CD4-positive, CD25-positive, alpha-beta regulatory T cell (primary cell): ENCODE results near the gene PRSS50. TPM values are rescaled to one million over a fixed set of nuclear protein-coding genes. Genes with fewer than 3 reads are reported as not detected.
"Not testable (repeated sequence)": the region's sequence is repeated elsewhere in the genome, so short reads cannot be mapped to it uniquely, and the experiment has no call there.

Experiments used
- ATAC-seq, 2 donors: fragments of 150-1000 bp; cut with Tn5 transposase; one replicate each; pipeline ENCODE4 v1.10.0; 2021; ENCODE audit warnings: low read depth in 2 of 2, moderate number of reproducible peaks in 2 of 2, moderate library complexity in 1 of 2
- DNase-seq, 3 donors: peaks; one replicate each; pipeline versions ENCODE4 v3.0.0 to v3.0.0-alpha.2; 2012 to 2022; ENCODE audit warnings: mixed read lengths in 1 of 3
- H3K27ac ChIP-seq: one replicate; pipeline ENCODE4 v1.7.0; 2013; ENCODE audit warnings: mild to moderate bottlenecking, low read length; ENCODE audit not compliant: insufficient read depth, poor library complexity, severe bottlenecking
- H3K27me3 ChIP-seq: one replicate; pipeline ENCODE4 v1.7.0; 2013; ENCODE audit warnings: low read length; ENCODE audit not compliant: control insufficient read depth, insufficient read depth
- H3K36me3 ChIP-seq: one replicate; pipeline ENCODE4 v1.7.0; 2013; ENCODE audit warnings: mild to moderate bottlenecking, low read length, moderate library complexity; ENCODE audit not compliant: control insufficient read depth, insufficient read depth
- H3K4me1 ChIP-seq: 2 replicates; pipeline ENCODE4 v1.7.0; 2013; ENCODE audit warnings: mild to moderate bottlenecking, low read length; ENCODE audit not compliant: insufficient read depth, control insufficient read depth, poor library complexity, severe bottlenecking
- H3K4me3 ChIP-seq: one replicate; pipeline ENCODE4 v1.7.0; 2013; ENCODE audit warnings: low read depth, mild to moderate bottlenecking, low read length, moderate library complexity
- H3K9me3 ChIP-seq, 2 experiments: 1 replicate in 1 of 2; 2 replicates in 1 of 2; pipeline ENCODE4 v1.7.0; 2013; ENCODE audit warnings: low read length in 2 of 2, mild to moderate bottlenecking in 1 of 2, moderate library complexity in 1 of 2; ENCODE audit not compliant: control insufficient read depth in 2 of 2
- H3K27ac Mint-ChIP-seq, 3 donors: one replicate each; pipeline ENCODE4 v1.8.0; 2020 to 2022; ENCODE audit warnings: mild to moderate bottlenecking in 3 of 3, mixed read lengths in 3 of 3, moderate library complexity in 2 of 3
- H3K27me3 Mint-ChIP-seq: one replicate; pipeline ENCODE4 v1.8.0; 2022; ENCODE audit warnings: mild to moderate bottlenecking, mixed read lengths
- H3K36me3 Mint-ChIP-seq: one replicate; pipeline ENCODE4 v1.8.0; 2020; ENCODE audit warnings: mixed read lengths
- H3K4me1 Mint-ChIP-seq, 4 donors: one replicate each; pipeline ENCODE4 v1.8.0; 2020 to 2022; ENCODE audit warnings: mixed read lengths in 4 of 4, mild to moderate bottlenecking in 1 of 4
- H3K4me3 Mint-ChIP-seq, 4 donors: one replicate each; pipeline ENCODE4 v1.8.0; 2020 to 2022; ENCODE audit warnings: mild to moderate bottlenecking in 4 of 4, mixed read lengths in 4 of 4, moderate library complexity in 3 of 4
- H3K9me3 Mint-ChIP-seq, 7 donors: one replicate each; pipeline ENCODE4 v1.8.0; 2020 to 2022; ENCODE audit warnings: mixed read lengths in 7 of 7, mild to moderate bottlenecking in 3 of 7, moderate library complexity in 2 of 7
- polyA plus RNA-seq, 4 donors: library from polyadenylated mRNA; unstranded; fragments of 300-500 nt; fragmentation: Illumina TruSeq; gene quantifications; one replicate each; pipeline ENCODE4 v1.2.3, GENCODE V29; 2021
- total RNA-seq: library from RNA; stranded (reverse); gene quantifications from one replicate; pipeline ENCODE4 v1.2.3, GENCODE V29; 2022

Gene PRSS50
- total and polyA plus RNA-seq, 5 donors from 2014 or later = not detected

DNA sequence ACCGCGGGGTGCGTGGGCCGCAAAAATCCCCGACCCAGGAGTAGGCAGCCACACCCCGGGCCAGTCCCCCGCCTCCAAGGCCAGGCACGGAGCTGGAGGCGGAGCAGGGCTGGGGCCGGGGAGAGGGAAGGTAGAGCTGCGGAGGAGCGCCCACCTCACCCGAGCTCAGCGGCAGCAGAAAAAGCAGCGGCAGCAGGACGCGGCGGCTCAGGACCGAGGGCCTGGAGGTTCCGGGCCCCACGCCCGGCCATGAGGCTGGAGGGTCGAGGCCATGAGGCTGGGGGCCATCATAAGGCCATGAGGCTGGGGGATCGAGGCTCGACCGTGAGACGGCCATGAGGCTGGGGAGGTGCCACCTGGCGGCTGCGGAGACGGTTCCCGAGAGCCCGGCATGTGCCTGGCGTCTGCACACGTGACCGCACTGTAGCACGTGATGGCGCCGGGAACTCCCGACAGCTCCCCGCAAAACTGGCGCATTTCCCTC lies 32.9 kb upstream of the PRSS50 start:
- no peak overlapping the region for H3K27ac Mint-ChIP-seq
- H3K4me3 Mint-ChIP-seq = no peak overlapping the region
- H3K27ac ChIP-seq = no peak overlapping the region
- DNase-seq = no peak
- no peaks in the 10 kb centered on the region for H3K9me3 ChIP-seq
- no peaks in the 10 kb centered on the region for H3K9me3 Mint-ChIP-seq
- no peaks in the 10 kb centered on the region for H3K4me1 ChIP-seq
- H3K4me3 ChIP-seq = no peak overlapping the region
- H3K27me3 ChIP-seq = no peaks in the 10 kb centered on the region
- no peaks in the 10 kb centered on the region for H3K36me3 ChIP-seq
- H3K4me1 Mint-ChIP-seq = peaks cover 0 to 5% (median 1%) of the 10 kb centered on the region in 4 donors
- no peak for ATAC-seq
- no peaks in the 10 kb centered on the region for H3K36me3 Mint-ChIP-seq
- H3K27me3 Mint-ChIP-seq = peaks cover 8% of the 10 kb centered on the region

DNA sequence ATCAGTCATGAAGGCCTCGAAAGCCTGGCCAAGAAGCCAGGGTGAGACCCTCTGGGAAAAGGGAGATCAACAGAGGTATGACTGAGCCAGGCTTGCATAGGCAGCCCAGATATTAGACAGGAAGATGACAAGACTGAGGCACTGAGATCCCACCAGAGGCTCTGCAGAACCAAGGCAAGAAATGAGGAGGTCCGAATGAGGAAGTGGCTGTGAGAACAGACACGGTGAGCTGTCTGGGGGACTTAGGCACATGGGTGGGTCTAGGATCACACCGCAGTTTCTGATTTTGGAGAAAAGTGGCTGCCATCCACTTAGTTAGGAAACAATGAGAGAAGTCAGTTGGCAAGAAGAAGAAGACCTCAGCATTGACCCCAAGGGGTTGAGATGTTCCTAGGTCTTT lies 31.5 kb upstream of the PRSS50 start:
- H3K4me3 ChIP-seq = no peak overlapping the region
- no peaks in the 10 kb centered on the region for H3K36me3 ChIP-seq
- no peaks in the 10 kb centered on the region for H3K9me3 ChIP-seq
- Mint-ChIP-seq H3K36me3 (no peaks in the 10 kb centered on the region), H3K27me3 (peaks cover 11% of the 10 kb centered on the region), H3K4me3 (no peak overlapping the region), H3K9me3 (no peaks in the 10 kb centered on the region), H3K27ac (peak overlapping the region in 1 of 3 donors; percentile 61), H3K4me1 (peaks cover 0 to 5% (median 1%) of the 10 kb centered on the region in 4 donors)
- no peak overlapping the region for H3K27ac ChIP-seq
- ATAC-seq (no peak), DNase-seq (no peak)
- H3K27me3 ChIP-seq = no peaks in the 10 kb centered on the region
- no peaks in the 10 kb centered on the region for H3K4me1 ChIP-seq

DNA sequence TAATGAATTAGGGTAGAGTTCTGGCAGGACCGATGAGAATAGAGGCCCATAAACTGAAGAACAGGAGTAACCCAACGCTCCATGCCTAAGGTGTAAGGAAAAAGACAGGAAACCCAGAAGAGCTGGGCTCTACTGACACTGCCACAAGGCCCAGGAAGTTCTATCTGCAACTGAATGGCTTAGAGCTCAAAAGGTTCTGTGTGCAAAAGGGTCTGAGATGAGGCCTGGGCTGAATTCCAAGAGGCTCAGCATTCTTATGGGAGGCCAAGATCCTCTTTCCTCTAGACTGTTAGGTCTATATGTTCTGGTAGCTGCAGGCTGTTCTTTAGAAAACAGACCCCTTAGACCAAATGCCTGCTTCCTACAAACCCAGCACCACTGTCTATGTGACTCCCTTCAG lies 30.5 kb upstream of the PRSS50 start:
- Histone ChIP-seq H3K36me3 (no peaks in the 10 kb centered on the region), H3K9me3 (no peaks in the 10 kb centered on the region), H3K27ac (no peak overlapping the region), H3K4me1 (no peaks in the 10 kb centered on the region), H3K27me3 (no peaks in the 10 kb centered on the region), H3K4me3 (no peak overlapping the region)
- DNase-seq (no peak), ATAC-seq (no peak)
- H3K9me3 Mint-ChIP-seq = no peaks in the 10 kb centered on the region
- no peaks in the 10 kb centered on the region for H3K36me3 Mint-ChIP-seq
- no peak overlapping the region for H3K4me3 Mint-ChIP-seq
- H3K27ac Mint-ChIP-seq = no peak overlapping the region
- H3K4me1 Mint-ChIP-seq = peaks cover 0 to 2% (median 0%) of the 10 kb centered on the region in 4 donors
- peaks cover 11% of the 10 kb centered on the region for H3K27me3 Mint-ChIP-seq

DNA sequence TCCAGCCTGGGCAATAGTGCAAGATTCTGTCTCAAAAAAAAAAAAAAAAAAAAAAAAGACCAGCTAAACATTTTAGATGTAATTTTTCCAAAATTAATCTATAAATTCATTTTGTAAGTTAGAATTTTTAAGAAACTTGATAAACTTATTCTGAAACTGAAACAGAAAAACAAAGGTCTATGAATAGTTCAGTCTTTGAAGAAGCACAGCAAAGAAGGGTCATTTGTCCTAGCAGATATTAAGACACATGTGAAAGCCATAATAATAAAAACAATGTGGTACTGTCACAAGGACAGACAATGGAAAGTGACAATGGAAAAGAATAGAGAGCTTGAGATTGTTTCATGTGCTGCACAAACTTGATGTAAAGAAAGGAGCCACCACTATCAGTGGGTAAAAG lies 29.0 kb upstream of the PRSS50 start:
- no peak overlapping the region for H3K4me3 ChIP-seq
- no peaks in the 10 kb centered on the region for H3K4me1 ChIP-seq
- no peaks in the 10 kb centered on the region for H3K36me3 ChIP-seq
- DNase-seq = no peak
- no peaks in the 10 kb centered on the region for H3K36me3 Mint-ChIP-seq
- no peak for ATAC-seq
- peaks cover 0 to 2% (median 0%) of the 10 kb centered on the region in 7 donors for H3K9me3 Mint-ChIP-seq
- H3K27ac ChIP-seq = no peak overlapping the region
- H3K27ac Mint-ChIP-seq = no peak overlapping the region
- H3K4me1 Mint-ChIP-seq = no peaks in the 10 kb centered on the region
- no peaks in the 10 kb centered on the region for H3K9me3 ChIP-seq
- no peaks in the 10 kb centered on the region for H3K27me3 ChIP-seq
- peaks cover 11% of the 10 kb centered on the region for H3K27me3 Mint-ChIP-seq
- no peak overlapping the region for H3K4me3 Mint-ChIP-seq

DNA sequence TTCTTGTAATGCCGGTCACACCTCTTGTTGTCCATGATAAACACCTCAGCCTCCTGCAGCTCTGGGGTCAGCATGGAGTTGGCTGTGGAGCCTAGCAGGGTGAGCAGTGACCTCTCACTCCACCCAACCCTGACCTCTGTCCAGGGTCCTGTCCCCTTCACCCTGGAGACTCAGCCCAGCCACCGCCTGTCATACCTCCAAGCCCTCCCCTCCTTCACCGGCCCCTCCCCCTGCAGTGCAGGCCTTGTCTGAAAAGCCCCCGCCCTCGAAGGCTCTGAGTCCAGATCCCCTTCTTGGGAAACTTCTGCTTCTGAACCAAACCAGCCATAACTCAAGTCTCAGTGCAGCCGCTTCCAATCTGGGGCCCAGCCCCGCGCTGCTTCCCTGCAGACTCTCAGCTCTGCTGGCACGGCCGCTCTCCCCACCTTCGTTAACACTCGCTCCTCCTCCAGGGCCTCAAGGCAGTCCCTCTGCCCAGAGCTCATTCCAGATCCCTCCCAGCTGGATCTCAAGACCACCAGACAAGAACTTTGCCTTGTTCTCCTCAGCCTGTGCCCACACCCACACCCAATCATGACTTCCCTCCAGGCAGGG lies 25.4 kb upstream of the PRSS50 start:
- no peak overlapping the region for H3K4me3 Mint-ChIP-seq
- ATAC-seq = no peak
- no peaks in the 10 kb centered on the region for H3K4me1 Mint-ChIP-seq
- H3K36me3 Mint-ChIP-seq = no peaks in the 10 kb centered on the region
- no peak overlapping the region for H3K27ac Mint-ChIP-seq
- no peaks in the 10 kb centered on the region for H3K9me3 ChIP-seq
- no peak overlapping the region for H3K4me3 ChIP-seq
- H3K9me3 Mint-ChIP-seq = peaks cover 0 to 2% (median 0%) of the 10 kb centered on the region in 7 donors
- H3K36me3 ChIP-seq = no peaks in the 10 kb centered on the region
- no peak overlapping the region for H3K27ac ChIP-seq
- no peaks in the 10 kb centered on the region for H3K4me1 ChIP-seq
- no peak for DNase-seq
- H3K27me3 ChIP-seq = no peaks in the 10 kb centered on the region
- H3K27me3 Mint-ChIP-seq = peaks cover 26% of the 10 kb centered on the region

DNA sequence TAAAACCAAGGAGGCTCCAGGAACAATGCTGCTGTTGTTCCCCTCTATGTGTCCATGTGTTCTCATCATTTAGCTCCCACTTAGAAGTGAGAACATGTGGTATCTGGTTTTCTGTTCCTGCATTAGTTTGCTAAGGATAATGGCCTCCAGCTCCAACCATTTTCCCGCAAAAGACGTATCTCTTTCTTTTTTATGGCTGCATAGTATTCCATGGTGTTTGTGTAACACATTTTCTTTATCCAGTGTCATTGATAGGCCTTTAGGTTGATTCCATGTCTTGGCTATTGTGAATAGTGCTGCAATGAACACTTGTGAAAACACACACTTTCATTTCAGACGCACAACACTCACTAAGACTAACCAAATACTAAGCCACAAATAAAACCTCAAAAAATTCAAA lies 21.9 kb upstream of the PRSS50 start:
- H3K4me1 ChIP-seq, H3K4me1 Mint-ChIP-seq, ATAC-seq, H3K4me3 Mint-ChIP-seq, H3K27ac Mint-ChIP-seq, H3K9me3 ChIP-seq, H3K36me3 Mint-ChIP-seq, H3K27ac ChIP-seq, H3K9me3 Mint-ChIP-seq, DNase-seq, H3K36me3 ChIP-seq, H3K4me3 ChIP-seq, H3K27me3 ChIP-seq: not testable (repeated sequence)
- H3K27me3 Mint-ChIP-seq = peaks cover 25% of the 10 kb centered on the region

DNA sequence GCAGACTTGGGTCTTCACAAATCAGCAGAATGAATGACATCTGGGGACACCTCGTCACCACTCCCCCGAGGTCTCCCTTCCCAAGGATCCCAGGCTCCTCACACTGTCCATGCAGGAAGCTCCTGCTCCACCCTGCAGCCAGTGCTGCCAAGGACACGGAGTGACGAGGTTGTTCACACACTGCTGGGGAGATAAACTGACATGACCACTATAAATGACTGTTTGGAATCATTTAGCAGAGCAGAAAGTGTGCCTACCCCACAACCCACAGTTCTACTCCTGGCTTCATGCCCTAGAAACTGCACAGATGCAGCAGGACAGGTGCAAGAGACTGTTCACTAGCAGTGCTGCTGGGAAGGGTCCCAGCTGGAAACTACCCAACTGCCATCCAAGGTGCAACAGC lies 19.7 kb upstream of the PRSS50 start:
- H3K4me1 ChIP-seq = no peaks in the 10 kb centered on the region
- no peaks in the 10 kb centered on the region for H3K27me3 ChIP-seq
- Mint-ChIP-seq H3K36me3 (no peaks in the 10 kb centered on the region), H3K27me3 (peaks cover 32% of the 10 kb centered on the region), H3K9me3 (peaks cover 0 to 2% (median 0%) of the 10 kb centered on the region in 7 donors), H3K4me3 (no peak overlapping the region), H3K4me1 (no peaks in the 10 kb centered on the region), H3K27ac (no peak overlapping the region)
- no peak for DNase-seq
- no peaks in the 10 kb centered on the region for H3K9me3 ChIP-seq
- H3K27ac ChIP-seq = no peak overlapping the region
- H3K4me3 ChIP-seq = no peak overlapping the region
- H3K36me3 ChIP-seq = no peaks in the 10 kb centered on the region
- no peak for ATAC-seq
